G401.6 (cell line): Measurements from ENCODE around the gene KCNMA1.

Experiments used
- FAIRE-seq: peaks from 2 replicates; lab custom pipeline; 2012; peaks lifted over from hg19 to GRCh38; lab: Jason Lieb, UNC

KCNMA1 gene

DNA sequence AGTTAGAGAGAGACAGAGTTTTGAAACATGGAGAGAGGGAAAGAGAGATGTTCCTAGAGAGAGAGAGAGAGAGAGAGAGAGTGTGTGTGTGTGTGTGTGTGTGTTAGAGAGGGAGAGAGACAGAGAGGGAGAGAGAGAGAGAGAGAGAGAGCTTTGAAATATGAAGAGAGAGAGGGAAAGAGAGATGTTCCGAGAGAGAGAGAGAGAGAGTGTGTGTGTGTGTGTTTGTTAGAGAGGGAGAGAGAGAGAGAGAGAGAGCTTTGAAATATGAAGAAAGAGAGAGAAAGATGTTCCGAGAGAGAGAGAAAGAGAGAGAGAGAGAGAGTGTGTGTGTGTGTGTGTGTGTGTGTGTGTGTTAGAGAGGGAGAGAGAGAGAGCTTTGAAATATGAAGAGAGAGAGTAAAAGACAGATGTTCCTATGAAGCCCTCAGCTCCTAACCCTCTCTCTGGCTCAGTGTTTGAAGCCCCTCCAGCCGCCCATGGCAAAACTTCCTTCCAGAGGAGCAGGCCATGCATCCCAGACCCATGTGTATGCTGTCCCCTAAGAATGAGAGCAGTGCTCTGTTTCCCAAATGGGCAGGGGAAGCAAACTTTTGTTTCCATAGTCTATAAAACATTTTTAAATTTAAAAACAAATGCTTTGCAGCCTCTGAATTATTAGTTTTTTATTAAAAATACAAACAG, 130.9 kb downstream of the KCNMA1 start:
- no peak for FAIRE-seq

DNA sequence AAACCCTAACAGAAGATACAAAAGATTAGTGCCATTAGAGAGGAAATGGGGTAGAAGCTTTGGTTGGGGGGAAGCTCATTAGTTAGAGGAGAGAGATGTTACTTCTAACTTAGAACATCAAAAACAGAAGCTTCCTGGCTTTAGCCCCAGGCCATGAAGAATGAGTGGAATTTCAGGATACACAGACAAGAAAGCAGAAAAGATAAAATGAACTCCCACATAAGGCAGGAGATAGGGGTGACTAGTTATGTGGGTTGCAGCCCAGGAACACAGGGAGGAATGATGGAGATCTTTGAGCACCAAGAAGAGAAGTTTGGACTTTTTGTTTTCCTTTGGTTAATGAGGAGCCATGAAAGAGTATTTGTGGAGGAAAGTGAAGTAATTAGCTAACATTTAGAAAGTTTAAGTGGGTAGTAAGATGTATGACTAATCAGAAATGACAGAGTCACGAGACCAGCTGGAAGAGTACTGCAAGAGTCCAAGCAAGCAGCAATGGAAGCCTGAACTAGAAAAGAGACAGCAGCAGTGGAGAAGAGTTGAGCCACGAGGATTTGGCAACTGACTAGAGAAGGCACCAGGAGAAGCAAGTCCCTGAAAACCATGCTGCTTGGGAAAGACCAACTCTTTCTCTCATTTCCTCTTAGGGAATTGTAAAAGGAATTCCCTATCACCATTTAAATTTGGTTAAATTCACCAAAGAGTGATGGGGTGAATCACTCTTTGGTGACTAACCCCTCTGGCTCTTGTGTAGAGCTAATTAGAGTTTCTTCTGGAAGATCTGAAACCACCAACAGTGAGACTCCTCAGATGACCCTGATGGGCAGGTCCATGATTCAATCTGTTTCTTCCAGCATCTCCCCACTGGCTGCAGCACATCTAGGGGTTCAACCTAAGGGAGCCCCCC, 131.9 kb downstream of the KCNMA1 start:
- FAIRE-seq, result no peak

GRCh38 chr10:77504873-77505257, 132.7 kb downstream of the KCNMA1 start:
- FAIRE-seq, result no peak

- FAIRE-seq, result no peak
Observed at GRCh38 chr10:77504196-77504872, 133.3 kb downstream of the KCNMA1 start.

GRCh38 chr10:77501846-77502261, 135.8 kb downstream of the KCNMA1 start:
- no peak for FAIRE-seq

DNA sequence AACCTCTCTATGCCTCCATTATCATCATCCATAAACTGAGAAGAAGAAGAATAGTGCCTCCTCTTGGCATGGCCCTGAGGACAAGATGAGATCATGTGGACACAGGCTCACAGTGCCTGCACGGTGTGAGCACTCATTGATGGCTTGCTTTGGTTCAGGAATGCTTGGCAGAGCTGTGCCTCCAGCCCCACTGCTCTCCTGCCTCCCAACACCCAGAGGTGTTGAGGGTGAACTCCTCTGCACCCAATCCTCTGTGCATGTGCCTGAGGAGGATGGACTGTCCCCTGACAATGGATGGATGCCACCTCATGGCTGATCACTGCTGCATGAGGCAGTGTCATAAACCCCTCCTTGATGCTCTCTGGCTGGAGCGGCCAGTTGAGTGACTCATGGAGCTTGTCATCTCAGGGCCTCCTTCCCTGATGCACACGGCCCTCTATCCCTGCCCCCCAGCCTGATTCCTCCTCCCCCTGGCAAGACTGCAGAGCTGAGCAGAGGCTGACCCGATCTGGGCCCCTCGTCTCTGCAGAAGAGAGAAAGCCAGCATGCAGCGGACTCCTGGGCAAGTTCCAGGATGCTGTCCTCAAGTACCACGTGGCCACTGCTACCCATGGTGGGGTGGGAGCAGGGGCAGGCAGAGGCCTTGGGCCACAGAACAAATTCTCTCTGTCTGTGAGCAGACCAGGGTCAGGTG, 136.3 kb downstream of the KCNMA1 start:
- no peak for FAIRE-seq

DNA sequence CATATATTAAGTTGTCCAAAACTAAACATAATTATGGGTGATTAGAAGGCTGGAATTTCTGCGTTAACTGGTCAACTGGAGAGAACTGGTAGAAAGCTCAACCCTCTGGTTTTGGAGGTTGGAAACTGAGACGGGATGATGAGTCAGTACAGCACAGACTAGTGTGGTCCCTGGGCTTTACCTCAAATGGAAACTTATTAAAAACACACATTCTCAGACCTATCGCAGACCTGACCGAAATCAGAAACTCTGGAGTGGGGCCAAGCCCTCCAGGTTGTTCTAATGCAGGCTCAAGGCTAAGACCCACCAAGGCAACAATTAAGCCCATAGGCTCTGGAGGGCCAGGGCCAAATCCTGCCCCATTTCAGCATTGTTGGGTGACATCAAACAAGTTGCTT, 136.9 kb downstream of the KCNMA1 start:
- no peak for FAIRE-seq

DNA sequence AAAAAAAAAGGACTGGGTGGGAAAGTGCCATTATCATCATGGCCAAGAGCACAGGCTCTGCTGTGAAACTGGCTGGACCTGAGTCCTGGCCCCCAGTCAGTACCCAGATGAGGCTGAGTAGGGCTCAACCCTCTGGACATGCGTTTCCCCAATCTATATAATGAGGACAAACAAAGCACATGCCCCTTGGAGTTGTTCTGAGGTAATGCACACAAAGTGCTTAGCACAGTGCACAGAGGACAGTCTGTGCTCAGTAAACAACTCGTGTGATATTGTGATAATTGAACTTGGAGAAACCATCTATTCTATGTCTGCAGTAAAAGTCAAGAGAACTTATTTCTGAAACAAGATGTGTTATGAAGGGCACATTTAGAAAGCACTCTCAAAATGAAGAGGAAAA, 138.8 kb downstream of the KCNMA1 start:
- no peak for FAIRE-seq

GRCh38 chr10:77498210-77498609, 139.4 kb downstream of the KCNMA1 start:
- FAIRE-seq, result no peak

DNA sequence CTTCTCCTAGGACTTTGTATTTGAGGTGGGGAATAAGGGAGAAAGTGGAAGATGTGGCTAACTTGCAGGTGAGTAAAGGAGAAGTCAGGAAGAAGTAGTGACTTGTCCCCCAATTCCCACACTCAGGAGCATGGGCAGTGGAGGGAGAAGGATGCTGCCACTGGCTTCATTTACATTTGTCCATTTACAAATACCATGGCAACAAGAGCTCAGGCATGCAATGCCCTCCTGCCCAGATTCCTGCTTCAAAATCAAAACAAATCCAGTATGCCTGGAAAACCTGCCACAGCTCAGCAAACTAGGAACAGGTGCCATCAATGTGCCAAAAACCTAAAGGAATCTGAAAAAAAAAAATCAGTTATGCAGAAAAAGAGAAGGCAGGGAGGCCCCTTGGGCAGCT, 139.9 kb downstream of the KCNMA1 start:
- FAIRE-seq, result no peak

DNA sequence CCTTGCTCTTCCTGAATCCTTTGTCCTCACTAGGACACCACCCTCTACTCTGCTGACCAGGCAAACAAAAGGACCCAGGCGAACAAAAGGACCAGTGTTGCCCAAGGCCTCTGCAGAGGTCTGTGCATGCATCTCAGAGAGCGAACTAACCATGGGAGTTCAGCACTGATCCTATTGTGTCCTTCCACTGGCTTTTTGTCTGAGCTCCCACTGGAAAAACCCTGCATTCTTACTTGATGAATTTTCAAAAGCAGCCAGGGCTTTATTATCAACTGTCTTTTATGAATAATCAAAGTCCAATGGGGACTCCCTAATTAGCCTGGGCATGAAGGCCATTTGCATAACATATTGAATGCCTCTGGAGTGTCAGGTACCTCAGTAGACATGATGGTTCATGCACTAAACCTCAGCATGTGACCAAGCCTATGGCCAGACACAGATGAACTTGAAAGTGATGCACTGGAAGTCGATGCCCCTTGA, 140.6 kb downstream of the KCNMA1 start:
- no peak for FAIRE-seq

DNA sequence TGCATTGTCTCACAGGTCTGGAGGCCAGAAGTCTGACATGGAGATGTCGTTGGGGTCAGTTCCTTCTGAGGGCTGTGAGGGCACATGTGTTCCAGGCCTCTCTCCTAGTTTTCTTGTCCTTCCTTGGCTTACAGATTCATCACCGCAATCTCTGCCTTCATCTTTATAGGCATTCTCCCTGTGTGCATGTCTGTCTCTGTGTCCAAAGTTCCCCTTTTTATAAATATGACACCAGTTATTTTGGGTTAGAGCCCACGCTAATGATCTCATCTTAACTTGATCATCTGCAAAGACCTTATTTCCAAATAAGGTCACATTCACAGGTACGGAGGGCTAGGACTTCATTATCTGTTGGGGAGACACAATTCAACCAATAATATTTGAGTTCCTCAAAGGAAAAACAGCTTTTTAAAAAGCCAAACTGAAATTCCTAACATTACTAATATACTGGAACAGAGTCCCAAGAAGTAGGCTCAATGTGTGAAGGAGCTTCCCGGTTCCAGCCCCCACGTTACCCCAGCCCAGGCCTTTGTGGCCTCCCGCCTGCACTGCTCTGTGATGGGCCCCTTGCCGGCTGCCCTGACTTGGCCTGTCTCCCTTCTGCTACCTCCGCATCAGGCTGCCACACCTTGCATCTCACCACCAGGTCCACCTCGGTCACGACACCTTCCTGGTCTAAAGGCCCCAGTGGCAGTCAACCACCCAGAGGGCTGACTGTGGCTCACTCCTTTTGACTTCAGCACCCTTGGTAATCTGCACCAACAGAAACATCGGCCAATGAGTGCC, 142.7 kb downstream of the KCNMA1 start:
- no peak for FAIRE-seq

- no peak for FAIRE-seq
Observed at GRCh38 chr10:77494327-77494726, 143.3 kb downstream of the KCNMA1 start.

- FAIRE-seq, result no peak
Observed at GRCh38 chr10:77493851-77494261, 143.8 kb downstream of the KCNMA1 start.

GRCh38 chr10:77493239-77493806, 144.3 kb downstream of the KCNMA1 start:
- FAIRE-seq, result no peak

DNA sequence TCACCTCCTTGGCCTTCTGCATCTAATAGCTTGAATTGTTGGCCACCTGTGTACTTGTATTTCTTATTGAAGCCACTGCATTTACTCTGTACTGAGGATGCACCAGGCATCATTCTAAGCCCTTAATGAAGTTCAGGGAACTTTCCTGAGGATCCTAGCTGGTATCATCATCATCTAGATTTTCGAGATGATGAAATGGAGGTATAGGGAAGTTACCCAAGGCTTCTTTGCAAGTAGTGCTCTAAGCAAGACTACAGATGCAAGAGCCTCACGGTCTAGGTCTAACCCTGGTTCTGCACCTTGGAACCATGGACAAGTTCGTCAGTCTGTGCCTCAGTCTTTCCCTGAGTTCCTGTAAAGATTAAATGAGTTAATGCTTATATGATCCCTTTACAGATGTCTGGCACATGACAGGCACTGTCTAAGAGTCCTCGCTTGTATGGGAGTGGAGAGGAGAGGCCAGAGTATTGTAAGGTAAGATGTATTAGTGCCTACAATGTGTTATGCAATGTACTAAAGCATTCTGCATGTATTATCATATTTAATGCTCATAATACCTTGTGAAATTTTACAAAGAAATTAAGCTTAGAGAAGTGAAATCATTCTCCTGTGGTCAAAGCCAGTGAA, 145.1 kb downstream of the KCNMA1 start:
- no peak for FAIRE-seq

GRCh38 chr10:77490534-77491314, 146.9 kb downstream of the KCNMA1 start:
- no peak for FAIRE-seq

GRCh38 chr10:77486517-77486916, 151.1 kb downstream of the KCNMA1 start:
- no peak for FAIRE-seq

DNA sequence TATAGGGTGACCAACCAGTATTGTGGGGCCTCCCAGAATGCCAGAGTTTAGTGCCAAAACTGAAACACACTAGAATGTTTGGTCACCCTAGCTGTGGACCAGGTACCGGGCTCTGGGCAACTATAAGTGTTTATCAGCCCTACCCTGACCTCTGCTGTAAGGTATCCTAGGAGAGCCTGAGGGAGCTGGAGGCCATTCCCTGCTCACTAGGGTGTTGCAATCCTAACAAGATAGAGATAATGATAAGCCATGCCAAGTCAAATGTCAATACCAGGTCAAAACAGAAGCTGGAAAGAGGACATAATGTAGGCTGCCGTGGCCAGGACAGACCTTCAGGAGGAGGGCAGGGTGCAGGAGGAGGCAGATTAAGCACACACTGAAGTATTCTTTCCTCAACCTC, 151.8 kb downstream of the KCNMA1 start:
- no peak for FAIRE-seq

DNA sequence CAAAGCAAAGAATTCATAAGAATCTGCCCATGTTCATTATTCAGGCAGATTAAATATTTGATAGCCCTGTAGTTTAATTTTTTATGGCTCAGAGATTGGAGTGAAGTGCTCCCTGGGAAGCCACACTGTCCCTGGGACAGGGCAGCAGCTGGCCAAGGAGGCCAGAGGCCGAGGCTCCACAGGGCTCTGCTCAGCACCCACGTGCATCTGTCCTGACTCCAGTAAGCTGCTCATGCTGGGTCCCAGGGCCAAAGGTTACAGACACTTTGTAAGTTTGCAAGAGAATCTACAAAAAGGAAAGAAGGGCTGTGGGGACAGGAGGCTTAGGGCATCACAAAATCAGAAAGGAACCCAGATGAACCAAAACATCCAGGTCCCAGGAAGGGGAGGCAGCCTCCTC, 155.5 kb downstream of the KCNMA1 start:
- no peak for FAIRE-seq
